Measurements from ENCODE around the gene PNPLA4.

The PNPLA4 gene

GRCh38 chrX:7927259-7928167 lies at the start of gene PNPLA4:
TSS of gene PNPLA4 (minus strand) at chrX:7927413. CDS start at chrX:7926119, 1,294 bp downstream.
- H3K4me1 ChIP-seq (ENCODE audit: insufficient read depth, low read length): peaks cover 6% of the 10 kb centered on the region
- peak within 1 kb of the TSS; percentile 58 to 91 for H3K4me3 ChIP-seq (ENCODE audit: low read depth in 1 of 2, low read length in 2 of 2)
- H3K27me3 ChIP-seq (ENCODE audit: control insufficient read depth in 1 of 2, insufficient read depth in 2 of 2, low read length in 2 of 2): no peaks in the 10 kb centered on the region
- H3K27ac ChIP-seq (ENCODE audit: low read depth, low read length): no peak within 1 kb of the TSS
- no peak within 1 kb of the TSS for H3K9ac ChIP-seq (ENCODE audit: low read length)
- no peaks in the 10 kb centered on the region for H3K36me3 ChIP-seq (ENCODE audit: insufficient read depth, low read length)
- H3K9me3 ChIP-seq (ENCODE audit: low read length): no peaks in the 10 kb centered on the region

- H3K36me3 ChIP-seq (ENCODE audit: insufficient read depth, low read length): no peaks in the 10 kb centered on the region
- H3K27me3 ChIP-seq (ENCODE audit: control insufficient read depth in 1 of 2, insufficient read depth in 2 of 2, low read length in 2 of 2): no peaks in the 10 kb centered on the region
- no peaks in the 10 kb centered on the region for H3K4me1 ChIP-seq (ENCODE audit: insufficient read depth, low read length)
- no peak overlapping the region for H3K9ac ChIP-seq (ENCODE audit: low read length)
- no peaks in the 10 kb centered on the region for H3K9me3 ChIP-seq (ENCODE audit: low read length)
- no peak overlapping the region for H3K27ac ChIP-seq (ENCODE audit: low read depth, low read length)
- H3K4me3 ChIP-seq (ENCODE audit: low read depth in 1 of 2, low read length in 2 of 2): no peak overlapping the region
These were observed 45.4 kb upstream of the PNPLA4 start for GRCh38 chrX:7972586-7972985.

- no peak overlapping the region for H3K4me3 ChIP-seq (ENCODE audit: low read depth in 1 of 2, low read length in 2 of 2)
- no peak overlapping the region for H3K9ac ChIP-seq (ENCODE audit: low read length)
- no peaks in the 10 kb centered on the region for H3K36me3 ChIP-seq (ENCODE audit: insufficient read depth, low read length)
- H3K27me3 ChIP-seq (ENCODE audit: control insufficient read depth in 1 of 2, insufficient read depth in 2 of 2, low read length in 2 of 2): no peaks in the 10 kb centered on the region
- H3K9me3 ChIP-seq (ENCODE audit: low read length): no peaks in the 10 kb centered on the region
- H3K4me1 ChIP-seq (ENCODE audit: insufficient read depth, low read length): no peaks in the 10 kb centered on the region
- H3K27ac ChIP-seq (ENCODE audit: low read depth, low read length): no peak overlapping the region
These were observed 43.2 kb upstream of the PNPLA4 start for GRCh38 chrX:7970428-7970827.

GRCh38 chrX:7965436-7965835 lies 38.2 kb upstream of the PNPLA4 start:
- Histone ChIP-seq H3K36me3 (ENCODE audit: insufficient read depth, low read length) (no peaks in the 10 kb centered on the region), H3K27me3 (ENCODE audit: control insufficient read depth in 1 of 2, insufficient read depth in 2 of 2, low read length in 2 of 2) (no peaks in the 10 kb centered on the region), H3K9ac (ENCODE audit: low read length) (no peak overlapping the region), H3K4me1 (ENCODE audit: insufficient read depth, low read length) (no peaks in the 10 kb centered on the region), H3K4me3 (ENCODE audit: low read depth in 1 of 2, low read length in 2 of 2) (no peak overlapping the region), H3K27ac (ENCODE audit: low read depth, low read length) (no peak overlapping the region), H3K9me3 (ENCODE audit: low read length) (no peaks in the 10 kb centered on the region)

- Histone ChIP-seq H3K9me3 (ENCODE audit: low read length) (no peaks in the 10 kb centered on the region), H3K27ac (ENCODE audit: low read depth, low read length) (no peak overlapping the region), H3K27me3 (ENCODE audit: control insufficient read depth in 1 of 2, insufficient read depth in 2 of 2, low read length in 2 of 2) (peaks cover 0 to 3% of the 10 kb centered on the region in 2 donors)
These were observed 33.0 kb upstream of the PNPLA4 start for GRCh38 chrX:7960246-7960645.

GRCh38 chrX:7953446-7953845 lies 26.2 kb upstream of the PNPLA4 start:
- Histone ChIP-seq H3K36me3 (ENCODE audit: insufficient read depth, low read length) (no peaks in the 10 kb centered on the region), H3K9me3 (ENCODE audit: low read length) (no peaks in the 10 kb centered on the region), H3K4me1 (ENCODE audit: insufficient read depth, low read length) (no peaks in the 10 kb centered on the region), H3K4me3 (ENCODE audit: low read depth in 1 of 2, low read length in 2 of 2) (no peak overlapping the region), H3K9ac (ENCODE audit: low read length) (no peak overlapping the region), H3K27ac (ENCODE audit: low read depth, low read length) (no peak overlapping the region), H3K27me3 (ENCODE audit: control insufficient read depth in 1 of 2, insufficient read depth in 2 of 2, low read length in 2 of 2) (peaks cover 0 to 3% of the 10 kb centered on the region in 2 donors)

More at GRCh38 chrX:7960246-7960645, 33.0 kb upstream of the PNPLA4 start:
- Histone ChIP-seq H3K9ac (ENCODE audit: low read length) (no peak overlapping the region), H3K4me1 (ENCODE audit: insufficient read depth, low read length) (no peaks in the 10 kb centered on the region), H3K36me3 (ENCODE audit: insufficient read depth, low read length) (no peaks in the 10 kb centered on the region), H3K4me3 (ENCODE audit: low read depth in 1 of 2, low read length in 2 of 2) (no peak overlapping the region)

- Histone ChIP-seq H3K27me3 (ENCODE audit: control insufficient read depth in 1 of 2, insufficient read depth in 2 of 2, low read length in 2 of 2) (peaks cover 0 to 3% of the 10 kb centered on the region in 2 donors), H3K4me1 (ENCODE audit: insufficient read depth, low read length) (no peaks in the 10 kb centered on the region), H3K9ac (ENCODE audit: low read length) (no peak overlapping the region), H3K36me3 (ENCODE audit: insufficient read depth, low read length) (no peaks in the 10 kb centered on the region), H3K27ac (ENCODE audit: low read depth, low read length) (no peak overlapping the region), H3K4me3 (ENCODE audit: low read depth in 1 of 2, low read length in 2 of 2) (no peak overlapping the region), H3K9me3 (ENCODE audit: low read length) (no peaks in the 10 kb centered on the region)
These were observed 23.7 kb upstream of the PNPLA4 start for GRCh38 chrX:7950865-7951264.

GRCh38 chrX:7948483-7948882 lies 21.3 kb upstream of the PNPLA4 start:
- Histone ChIP-seq H3K27ac (ENCODE audit: low read depth, low read length) (no peak overlapping the region), H3K9me3 (ENCODE audit: low read length) (no peaks in the 10 kb centered on the region), H3K36me3 (ENCODE audit: insufficient read depth, low read length) (no peaks in the 10 kb centered on the region), H3K9ac (ENCODE audit: low read length) (no peak overlapping the region), H3K4me1 (ENCODE audit: insufficient read depth, low read length) (no peaks in the 10 kb centered on the region), H3K4me3 (ENCODE audit: low read depth in 1 of 2, low read length in 2 of 2) (no peak overlapping the region), H3K27me3 (ENCODE audit: control insufficient read depth in 1 of 2, insufficient read depth in 2 of 2, low read length in 2 of 2) (no peaks in the 10 kb centered on the region)

- Histone ChIP-seq H3K4me1 (ENCODE audit: insufficient read depth, low read length) (no peaks in the 10 kb centered on the region), H3K9ac (ENCODE audit: low read length) (no peak overlapping the region), H3K27me3 (ENCODE audit: control insufficient read depth in 1 of 2, insufficient read depth in 2 of 2, low read length in 2 of 2) (no peaks in the 10 kb centered on the region), H3K36me3 (ENCODE audit: insufficient read depth, low read length) (no peaks in the 10 kb centered on the region), H3K4me3 (ENCODE audit: low read depth in 1 of 2, low read length in 2 of 2) (no peak overlapping the region), H3K9me3 (ENCODE audit: low read length) (no peaks in the 10 kb centered on the region), H3K27ac (ENCODE audit: low read depth, low read length) (no peak overlapping the region)
These were observed 19.7 kb upstream of the PNPLA4 start for GRCh38 chrX:7946960-7947359.

GRCh38 chrX:7943600-7944245 lies 16.5 kb upstream of the PNPLA4 start:
- H3K9ac ChIP-seq (ENCODE audit: low read length): no peak overlapping the region
- no peaks in the 10 kb centered on the region for H3K4me1 ChIP-seq (ENCODE audit: insufficient read depth, low read length)
- no peak overlapping the region for H3K27ac ChIP-seq (ENCODE audit: low read depth, low read length)
- no peaks in the 10 kb centered on the region for H3K36me3 ChIP-seq (ENCODE audit: insufficient read depth, low read length)
- H3K27me3 ChIP-seq (ENCODE audit: control insufficient read depth in 1 of 2, insufficient read depth in 2 of 2, low read length in 2 of 2): no peaks in the 10 kb centered on the region
- no peaks in the 10 kb centered on the region for H3K9me3 ChIP-seq (ENCODE audit: low read length)
- no peak overlapping the region for H3K4me3 ChIP-seq (ENCODE audit: low read depth in 1 of 2, low read length in 2 of 2)

- no peak overlapping the region for H3K9ac ChIP-seq (ENCODE audit: low read length)
- H3K27me3 ChIP-seq (ENCODE audit: control insufficient read depth in 1 of 2, insufficient read depth in 2 of 2, low read length in 2 of 2): no peaks in the 10 kb centered on the region
- no peaks in the 10 kb centered on the region for H3K36me3 ChIP-seq (ENCODE audit: insufficient read depth, low read length)
- no peaks in the 10 kb centered on the region for H3K4me1 ChIP-seq (ENCODE audit: insufficient read depth, low read length)
- no peaks in the 10 kb centered on the region for H3K9me3 ChIP-seq (ENCODE audit: low read length)
- no peak overlapping the region for H3K4me3 ChIP-seq (ENCODE audit: low read depth in 1 of 2, low read length in 2 of 2)
- no peak overlapping the region for H3K27ac ChIP-seq (ENCODE audit: low read depth, low read length)
These were observed 14.3 kb upstream of the PNPLA4 start for GRCh38 chrX:7941390-7942042.

Measured in muscle layer of colon (tissue), 2 donors.